HepG2 (cell line): Measurements from ENCODE around the gene MRRF. TPM values are rescaled to one million over a fixed set of nuclear protein-coding genes. Genes with fewer than 3 reads are reported as not detected.
A peak's percentile ranks its signal among the peaks of the same experiment; 100 is the strongest.

Source experiments
- ATAC-seq: fragments of 200-7000 bp; cut with Tn5 transposase; 3 replicates; pipeline ENCODE4 v1.9.1; 2020; ENCODE audit warnings: mild to moderate bottlenecking, moderate library complexity
- BruUV-seq: library from RNA; stranded (reverse); fragments of 400-500 nt; replicated peaks from 2 replicates; lab custom pipeline; 2021; lab: Mats Ljungman, UMichigan
- CTCF ChIA-PET: fragments of 300-600 bp; formaldehyde crosslinking; extraction: SDS; loops from one replicate; lab custom pipeline; 2021; ENCODE audit warnings: low total read pairs, inconsistent platforms, low intra/inter-chr PET ratio; lab: Yijun Ruan, JAX
- POLR2A ChIA-PET: fragments of 350-600 bp; sonication (Branson Sonifier 250); formaldehyde crosslinking; loops from one replicate; lab custom pipeline; 2020; ENCODE audit warnings: antibody characterized with exemption, inconsistent platforms; lab: Yijun Ruan, JAX
- DNase-seq: peaks from one replicate; pipeline ENCODE4 v3.0.0-alpha.2; 2015; ENCODE audit warnings: low spot score
- FAIRE-seq: peaks from 3 replicates; lab custom pipeline; 2011; peaks lifted over from hg19 to GRCh38; lab: Jason Lieb, UNC
- H2AFZ ChIP-seq: one replicate; pipeline ENCODE4 v1.6.1; 2011; ENCODE audit warnings: low read length, inconsistent platforms
- H3K27ac ChIP-seq: fragments of 300-600 bp; 3 replicates; pipeline ENCODE4 v1.8.0; 2011; ENCODE audit warnings: mixed run types, mild to moderate bottlenecking, mixed read lengths, low read length, inconsistent platforms; ENCODE audit not compliant: insufficient read depth; ENCODE audit errors: extremely low read length
- H3K27me3 ChIP-seq, 2 experiments: fragments of 200-600 bp in 1 of 2; 2 replicates in 1 of 2; 3 replicates in 1 of 2; pipeline versions ENCODE4 v1.6.0 to v1.8.0; 2011; ENCODE audit warnings: low read length in 2 of 2, mild to moderate bottlenecking in 2 of 2, moderate library complexity in 2 of 2, inconsistent platforms in 1 of 2; ENCODE audit not compliant: insufficient read depth in 2 of 2, control insufficient read depth in 1 of 2
- H3K36me3 ChIP-seq, 2 experiments: fragments of 200-600 bp in 1 of 2; replicated peaks in 1 of 2; 2 replicates in 1 of 2; 3 replicates in 1 of 2; pipeline versions ENCODE4 v1.5.1 to v1.8.0; 2011; ENCODE audit warnings: low read length in 2 of 2, inconsistent platforms in 1 of 2; ENCODE audit not compliant: insufficient read depth in 2 of 2, control insufficient read depth in 1 of 2
- H3K4me1 ChIP-seq: 2 replicates; pipeline ENCODE4 v1.5.1; 2012; ENCODE audit warnings: low read length, inconsistent platforms; ENCODE audit not compliant: insufficient read depth
- H3K4me2 ChIP-seq: 2 replicates; pipeline ENCODE4 v1.6.0; 2011; ENCODE audit warnings: low read depth, low read length, inconsistent platforms
- H3K4me3 ChIP-seq, 3 experiments: fragments of 200-600 bp in 1 of 3; sonication (generic), shearing (Covaris generic) in 1 of 3; replicated peaks in 1 of 3; 2 replicates each; pipeline ENCODE4 v1.5.1; 2011 to 2016; ENCODE audit warnings: low read length in 3 of 3, inconsistent platforms in 2 of 3, low read depth in 2 of 3, mild to moderate bottlenecking in 2 of 3, control low read depth in 1 of 3, mixed read lengths in 1 of 3; ENCODE audit not compliant: insufficient read depth in 1 of 3
- H3K79me2 ChIP-seq: one replicate; pipeline ENCODE4 v1.6.1; 2011; ENCODE audit warnings: low read length, inconsistent platforms; ENCODE audit not compliant: insufficient read depth
- H3K9ac ChIP-seq: 2 replicates; pipeline ENCODE4 v1.6.0; 2011; ENCODE audit warnings: mild to moderate bottlenecking, low read depth, low read length, inconsistent platforms; ENCODE audit not compliant: insufficient read depth
- H3K9me3 ChIP-seq: 2 replicates; pipeline ENCODE4 v1.5.1; 2012; ENCODE audit warnings: mild to moderate bottlenecking, low read length
- H4K20me1 ChIP-seq: 2 replicates; pipeline ENCODE4 v1.6.0; 2011; ENCODE audit warnings: inconsistent platforms, mild to moderate bottlenecking, low read length, moderate library complexity; ENCODE audit not compliant: insufficient read depth
- ARNT ChIP-seq: fragments of 450-650 bp; IDR thresholded peaks from 2 replicates; pipeline ENCODE4 v1.6.1; 2017
- CEBPB ChIP-seq: IDR thresholded peaks from 2 replicates; pipeline ENCODE4 v1.6.1; 2011; ENCODE audit warnings: low read depth, low read length, improper control_type of control experiment, borderline replicate concordance
- CEBPG ChIP-seq: IDR thresholded peaks from 2 replicates; pipeline ENCODE4 v1.6.1; 2016
- FOSL2 ChIP-seq: sonication (generic); formaldehyde crosslinking; IDR thresholded peaks from 2 replicates; pipeline ENCODE4 v1.4.0; 2020; ENCODE audit warnings: missing genetic modification reagents
- FOXA1 ChIP-seq, 2 experiments: fragments of 450-650 bp in 1 of 2; sonication (generic) in 1 of 2; formaldehyde crosslinking in 1 of 2; IDR thresholded peaks; 2 replicates each; pipeline versions ENCODE4 v1.4.0 to v1.6.1; 2016 to 2020; ENCODE audit warnings: missing genetic modification reagents in 1 of 2
- GATAD2A ChIP-seq: IDR thresholded peaks from 2 replicates; pipeline ENCODE4 v1.6.1; 2016
- HDAC1 ChIP-seq: sonication (generic); formaldehyde crosslinking; IDR thresholded peaks from 2 replicates; pipeline ENCODE4 v1.5.1; 2020; ENCODE audit warnings: mild to moderate bottlenecking, missing genetic modification reagents
- HNRNPUL1 ChIP-seq: fragments of 200-400 bp; formaldehyde crosslinking; IDR thresholded peaks from 2 replicates; pipeline ENCODE4 v1.6.1; 2017; ENCODE audit warnings: low read depth, mild to moderate bottlenecking, low read length, moderate library complexity
- PHF8 ChIP-seq: sonication (generic); formaldehyde crosslinking; IDR thresholded peaks from 2 replicates; pipeline ENCODE4 v1.5.0; 2020; ENCODE audit warnings: missing genetic modification reagents
- SALL1 ChIP-seq: sonication (generic); formaldehyde crosslinking; IDR thresholded peaks from 2 replicates; pipeline ENCODE4 v1.8.0; 2022; ENCODE audit warnings: mild to moderate bottlenecking, missing genetic modification reagents
- UBTF ChIP-seq: sonication (generic); formaldehyde crosslinking; IDR thresholded peaks from 2 replicates; pipeline ENCODE4 v1.4.0; 2020; ENCODE audit warnings: mild to moderate bottlenecking, missing genetic modification reagents
- ZBTB7A ChIP-seq: sonication (generic); formaldehyde crosslinking; IDR thresholded peaks from 2 replicates; pipeline ENCODE4 v1.8.0; 2022; ENCODE audit warnings: mild to moderate bottlenecking, missing genetic modification reagents
- ZFX ChIP-seq: sonication (generic); formaldehyde crosslinking; IDR thresholded peaks from 2 replicates; pipeline ENCODE4 v1.4.0; 2020; ENCODE audit warnings: mild to moderate bottlenecking, low read depth, missing genetic modification reagents, moderate library complexity
- ZMAT3 ChIP-seq: sonication (generic); formaldehyde crosslinking; conservative IDR thresholded peaks from 2 replicates; pipeline ENCODE4 v1.7.0; 2021; ENCODE audit warnings: missing genetic modification reagents
- ZNF652 ChIP-seq: IDR thresholded peaks from 2 replicates; pipeline ENCODE4 v1.6.1; 2016; ENCODE audit warnings: low read depth, borderline replicate concordance
- ZNF687 ChIP-seq: sonication (generic); formaldehyde crosslinking; IDR thresholded peaks from 2 replicates; pipeline ENCODE4 v1.5.1; 2020; ENCODE audit warnings: mild to moderate bottlenecking, missing genetic modification reagents, moderate library complexity
- ZNF879 ChIP-seq: sonication (generic); formaldehyde crosslinking; IDR thresholded peaks from 2 replicates; pipeline ENCODE4 v1.8.1; 2023; ENCODE audit warnings: missing genetic modification reagents
- WGBS: methylation state at CpG from one replicate; pipeline ENCODE4 v1.1.6; 2017; ENCODE audit warnings: low lambda C conversion rate; 5-methylcytosine and 5-hydroxymethylcytosine counted together
- in situ Hi-C: cut with HindIII; loops from 2 replicates; pipeline ENCODE4 v1.10.0; 2017; ENCODE audit warnings: low pct_unique_long_range_greater_than_20kb; ENCODE audit not compliant: extremely low pct_ligation_motif_present
- intact Hi-C: fragments of 100-400 bp; cut with micrococcal nuclease; formaldehyde crosslinking; loops from one replicate; pipeline ENCODE4 v1.10.0; 2022; ENCODE audit not compliant: unreplicated experiment
- polyA plus RNA-seq, 8 experiments: library from polyadenylated mRNA; depleted of rRNA in 3 of 8; stranded (reverse) in 7 of 8; unstranded in 1 of 8; fragments of >200 nt; fragmentation: Illumina TruSeq in 4 of 8; extraction: Trizol in 4 of 8; gene quantifications; 2 replicates each; pipeline versions ENCODE4 v1.2.1 to v1.2.3, GENCODE V29; 2011 to 2016; ENCODE audit warnings: low read depth in 4 of 8, missing spikeins in 1 of 8, mixed read lengths in 1 of 8; ENCODE audit not compliant: insufficient read depth in 1 of 8
- total RNA-seq, 5 experiments: library from RNA; depleted of rRNA; stranded (reverse); fragments of >200 nt; fragmentation: Illumina TruSeq; extraction: Trizol; gene quantifications; 2 replicates each; pipeline ENCODE4 v1.2.3, GENCODE V29; 2016; ENCODE audit warnings: low read depth in 1 of 5

The MRRF gene
- total and polyA plus RNA-seq, 2 of the 13 experiments (the other 11 are each of a cell fraction or from before 2014, with no cell fraction given): 37.3 to 44.3 TPM

GRCh38 chr9:122221183-122221811 lies 43.4 kb upstream of the MRRF start:
- ATAC-seq: peak; percentile 45
- WGBS: 2% methylated on average over 16 of the region's 27 CpGs
- FAIRE-seq: no peak
- no TSS peak for BruUV-seq
- no peaks in the 10 kb centered on the region for H3K9me3 ChIP-seq
- TF ChIP-seq ZNF687 (CRISPR knock-in tag): peak; percentile 29; the same call in 1 of the 2 replicates
- TF ChIP-seq FOXA1 (IDR thresholded peaks at IDR 0.05): no peak
- peak; percentile 39; the same call in 1 of the 2 replicates for TF ChIP-seq FOXA1 (CRISPR knock-in tag; IDR thresholded peaks at IDR 0.05)
- TF ChIP-seq ZMAT3 (CRISPR knock-in tag): no peak
- 0 out of 2 replicates have a peak, but pooled peaks have one; percentile 38 for TF ChIP-seq HDAC1 (CRISPR knock-in tag)
- TF ChIP-seq FOSL2 (CRISPR knock-in tag): 0 out of 2 replicates have a peak, but pooled peaks have one; percentile 22
- TF ChIP-seq ZFX (CRISPR knock-in tag): peak; percentile 59
- TF ChIP-seq UBTF (CRISPR knock-in tag): 0 out of 2 replicates have a peak, but pooled peaks have one; percentile 17
- peak; percentile 91 for TF ChIP-seq ZNF652 (CRISPR knock-in tag)
- TF ChIP-seq CEBPB: peak; percentile 48; the same call in 1 of the 2 replicates
- TF ChIP-seq PHF8: 0 out of 2 replicates have a peak, but pooled peaks have one; percentile 22
- peak; percentile 67; the same call in 1 of the 2 replicates for TF ChIP-seq ZBTB7A (CRISPR knock-in tag)
- TF ChIP-seq SALL1: peak; percentile 29; the same call in 1 of the 2 replicates
- TF ChIP-seq ZNF879 (CRISPR knock-in tag): no peak
- no peak for TF ChIP-seq HNRNPUL1
- peak; percentile 14; the same call in 1 of the 2 replicates for TF ChIP-seq CEBPG
- TF ChIP-seq GATAD2A (CRISPR knock-in tag): peak; percentile 53; the same call in 1 of the 2 replicates
- no peak for TF ChIP-seq ARNT
- TF ChIP-seq, all 625 proteins: peak for 13
- H3K36me3 ChIP-seq: no peaks in the 10 kb centered on the region
- peaks cover 48% of the 10 kb centered on the region for H3K4me1 ChIP-seq
- ChIA-PET POLR2A (no interaction called here), CTCF (no interaction called here)
- no peaks in the 10 kb centered on the region for H3K79me2 ChIP-seq
- no peak overlapping the region for H2AFZ ChIP-seq
- H3K27ac ChIP-seq: no peak overlapping the region
- no peaks in the 10 kb centered on the region for H4K20me1 ChIP-seq
- in situ Hi-C loops: no loop called here
- intact Hi-C loops: no loop called here
- H3K4me3 ChIP-seq: peak overlapping the region; percentile 43 to 57 (median 52); a peak in 5 of 6 replicates
- peak overlapping the region; percentile 83 for H3K4me2 ChIP-seq
- peaks cover 8 to 89% of the 10 kb centered on the region in 2 experiments; a peak in 4 of 5 replicates for H3K27me3 ChIP-seq
- DNase-seq: peak; percentile 21
- H3K9ac ChIP-seq: no peak overlapping the region
